Astrocyte (in vitro differentiated cells and primary cell): Measurements from ENCODE around the gene FNDC5. TPM values are rescaled to one million over a fixed set of nuclear protein-coding genes. Genes with fewer than 3 reads are reported as not detected.

ENCODE experiments used
- DNase-seq: peaks from one replicate; pipeline ENCODE4 v3.0.0-alpha.2; 2010; ENCODE audit warnings: low read depth
- FAIRE-seq: peaks from 2 replicates; lab custom pipeline; 2011; peaks lifted over from hg19 to GRCh38; lab: Jason Lieb, UNC
- H2AFZ ChIP-seq: 2 replicates; pipeline ENCODE4 v1.6.0; 2012; ENCODE audit warnings: low read depth, low read length, inconsistent platforms
- H3K27ac ChIP-seq: 2 replicates; pipeline ENCODE4 v1.5.1; 2011; ENCODE audit warnings: low read depth, low read length, inconsistent platforms
- H3K27me3 ChIP-seq: 2 replicates; pipeline ENCODE4 v1.6.0; 2011; ENCODE audit warnings: low read length, inconsistent platforms; ENCODE audit not compliant: insufficient read depth
- H3K36me3 ChIP-seq: 2 replicates; pipeline ENCODE4 v1.5.1; 2011; ENCODE audit warnings: low read length, inconsistent platforms; ENCODE audit not compliant: insufficient read depth
- H3K4me1 ChIP-seq: 2 replicates; pipeline ENCODE4 v1.5.1; 2011; ENCODE audit warnings: low read length, inconsistent platforms; ENCODE audit not compliant: insufficient read depth
- H3K4me2 ChIP-seq: 2 replicates; pipeline ENCODE4 v1.6.0; 2012; ENCODE audit warnings: low read length, inconsistent platforms
- H3K4me3 ChIP-seq: 2 replicates; pipeline ENCODE4 v1.5.1; 2011; ENCODE audit warnings: low read depth, mild to moderate bottlenecking, low read length, inconsistent platforms; ENCODE audit not compliant: insufficient read depth
- H3K79me2 ChIP-seq: 2 replicates; pipeline ENCODE4 v1.6.0; 2012; ENCODE audit warnings: mild to moderate bottlenecking, low read length, inconsistent platforms; ENCODE audit not compliant: insufficient read depth
- H3K9ac ChIP-seq: 2 replicates; pipeline ENCODE4 v1.6.0; 2012; ENCODE audit warnings: mild to moderate bottlenecking, low read length, inconsistent platforms
- H3K9me3 ChIP-seq: 2 replicates; pipeline ENCODE4 v1.5.1; 2012; ENCODE audit warnings: low read depth, mild to moderate bottlenecking, low read length, inconsistent platforms; ENCODE audit not compliant: insufficient read depth
- H4K20me1 ChIP-seq: 2 replicates; pipeline ENCODE4 v1.6.0; 2012; ENCODE audit warnings: low read length, inconsistent platforms; ENCODE audit not compliant: insufficient read depth
- H3K27ac Mint-ChIP-seq: one replicate; pipeline ENCODE4 v1.8.0; 2021; ENCODE audit warnings: mild to moderate bottlenecking, mixed read lengths; ENCODE audit not compliant: unreplicated experiment
- H3K27me3 Mint-ChIP-seq: one replicate; pipeline ENCODE4 v1.8.0; 2021; ENCODE audit warnings: low read depth, mixed read lengths; ENCODE audit not compliant: unreplicated experiment
- H3K36me3 Mint-ChIP-seq: one replicate; pipeline ENCODE4 v1.8.0; 2021; ENCODE audit warnings: low read depth, mixed read lengths; ENCODE audit not compliant: unreplicated experiment
- H3K4me1 Mint-ChIP-seq: one replicate; pipeline ENCODE4 v1.8.0; 2021; ENCODE audit warnings: low read depth, mixed read lengths; ENCODE audit not compliant: unreplicated experiment
- H3K4me3 Mint-ChIP-seq: one replicate; pipeline ENCODE4 v1.8.0; 2021; ENCODE audit warnings: mild to moderate bottlenecking, moderate library complexity, mixed read lengths; ENCODE audit not compliant: unreplicated experiment
- H3K9me3 Mint-ChIP-seq: one replicate; pipeline ENCODE4 v1.8.0; 2021; ENCODE audit warnings: mild to moderate bottlenecking, mixed read lengths; ENCODE audit not compliant: unreplicated experiment
- EZH2 ChIP-seq: IDR thresholded peaks from 2 replicates; pipeline ENCODE4 v1.6.1; 2012; ENCODE audit warnings: mild to moderate bottlenecking, low read length, inconsistent platforms; ENCODE audit not compliant: insufficient read depth
- total RNA-seq: library from RNA; stranded (reverse); gene quantifications from 2 replicates; pipeline ENCODE4 v1.2.1, GENCODE V29; 2021
- TF ChIP-seq, protein P1 (sequence below): IDR thresholded peaks from 2 replicates; pipeline ENCODE4 v1.5.1; 2011; ENCODE audit warnings: low read depth, mild to moderate bottlenecking, inconsistent platforms, low read length, moderate library complexity; ENCODE audit not compliant: insufficient read depth

The FNDC5 gene
- total RNA-seq, 1 donor from 2014 or later = 0.39 TPM

DNA sequence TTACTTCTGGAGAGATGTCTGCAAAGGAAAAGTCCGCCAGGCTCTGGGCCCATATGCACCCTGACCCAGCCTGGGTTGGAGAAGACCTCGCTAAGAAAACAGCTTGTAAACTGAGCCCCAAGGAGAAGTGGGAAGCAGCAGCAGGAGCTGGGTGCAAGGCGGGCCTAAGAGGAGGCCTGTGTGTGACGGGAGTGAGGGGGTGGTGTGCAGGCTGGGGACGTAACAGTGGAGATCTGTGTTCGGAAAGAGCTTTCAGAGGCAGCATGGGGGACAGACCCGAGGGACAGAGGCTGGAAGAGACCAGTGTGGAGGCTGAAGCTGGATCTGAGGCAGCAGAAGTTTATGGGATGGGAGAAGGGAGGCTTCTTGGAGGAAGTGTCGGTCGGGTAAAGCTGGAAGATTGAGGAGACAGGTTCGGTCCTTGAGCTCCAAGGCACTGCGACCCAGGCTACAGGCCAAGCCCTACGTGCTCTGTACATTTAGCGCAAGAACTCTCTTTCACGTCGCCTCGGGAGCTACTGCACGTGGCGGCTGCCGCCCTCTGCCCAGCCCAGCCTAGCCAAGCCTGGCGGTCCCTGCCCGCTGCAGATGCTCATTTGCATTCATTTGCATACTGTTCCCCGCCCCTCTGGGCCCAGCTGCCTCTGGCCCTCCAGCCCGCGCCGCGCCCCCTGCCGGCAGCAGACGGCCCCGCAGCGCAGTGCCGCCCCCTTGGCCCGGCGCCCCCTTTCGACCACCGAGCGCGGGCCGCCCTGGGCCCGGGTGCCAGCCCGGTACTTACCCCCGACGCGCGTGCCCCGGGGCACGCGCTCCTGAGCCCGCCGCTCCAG is 21.9 kb upstream of the FNDC5 start:
- Histone ChIP-seq H3K9me3 (no peaks in the 10 kb centered on the region), H3K27me3 (peaks cover 27% of the 10 kb centered on the region), H3K4me3 (peak overlapping the region; percentile 42), H3K9ac (peak overlapping the region; percentile 27), H3K4me1 (no peaks in the 10 kb centered on the region), H3K27ac (no peak overlapping the region), H3K4me2 (peak overlapping the region; percentile 88), H3K79me2 (no peaks in the 10 kb centered on the region), H2AFZ (peak overlapping the region; percentile 73), H3K36me3 (no peaks in the 10 kb centered on the region), H4K20me1 (no peaks in the 10 kb centered on the region)
- FAIRE-seq (no peak), DNase-seq (no peak)
- Mint-ChIP-seq H3K4me3 (peak overlapping the region; percentile 45), H3K27me3 (peaks cover 78% of the 10 kb centered on the region), H3K27ac (no peak overlapping the region), H3K4me1 (peaks cover 4% of the 10 kb centered on the region), H3K36me3 (peaks cover 7% of the 10 kb centered on the region), H3K9me3 (no peaks in the 10 kb centered on the region)
- TF ChIP-seq EZH2 = no peak
- TF ChIP-seq, protein P1, sequence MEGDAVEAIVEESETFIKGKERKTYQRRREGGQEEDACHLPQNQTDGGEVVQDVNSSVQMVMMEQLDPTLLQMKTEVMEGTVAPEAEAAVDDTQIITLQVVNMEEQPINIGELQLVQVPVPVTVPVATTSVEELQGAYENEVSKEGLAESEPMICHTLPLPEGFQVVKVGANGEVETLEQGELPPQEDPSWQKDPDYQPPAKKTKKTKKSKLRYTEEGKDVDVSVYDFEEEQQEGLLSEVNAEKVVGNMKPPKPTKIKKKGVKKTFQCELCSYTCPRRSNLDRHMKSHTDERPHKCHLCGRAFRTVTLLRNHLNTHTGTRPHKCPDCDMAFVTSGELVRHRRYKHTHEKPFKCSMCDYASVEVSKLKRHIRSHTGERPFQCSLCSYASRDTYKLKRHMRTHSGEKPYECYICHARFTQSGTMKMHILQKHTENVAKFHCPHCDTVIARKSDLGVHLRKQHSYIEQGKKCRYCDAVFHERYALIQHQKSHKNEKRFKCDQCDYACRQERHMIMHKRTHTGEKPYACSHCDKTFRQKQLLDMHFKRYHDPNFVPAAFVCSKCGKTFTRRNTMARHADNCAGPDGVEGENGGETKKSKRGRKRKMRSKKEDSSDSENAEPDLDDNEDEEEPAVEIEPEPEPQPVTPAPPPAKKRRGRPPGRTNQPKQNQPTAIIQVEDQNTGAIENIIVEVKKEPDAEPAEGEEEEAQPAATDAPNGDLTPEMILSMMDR = peak; percentile 13

DNA sequence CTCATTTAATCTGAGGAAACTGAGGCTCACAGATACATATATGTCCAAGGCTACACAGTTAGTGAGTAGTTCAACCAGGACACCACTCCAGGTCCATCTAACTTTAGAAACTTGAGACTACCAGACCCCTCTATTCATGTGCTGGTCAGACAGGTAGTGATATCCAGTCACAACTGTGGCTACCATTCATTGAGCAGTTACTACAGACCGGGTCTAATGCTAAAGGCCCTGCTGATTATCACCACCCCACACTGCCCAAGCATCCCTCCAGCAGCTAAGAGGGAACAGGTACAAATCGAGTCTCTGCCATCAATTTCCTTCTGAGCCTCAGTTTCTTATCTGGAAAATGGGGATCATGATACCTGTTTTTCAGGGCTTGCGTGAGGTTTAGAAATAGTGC is 20.9 kb upstream of the FNDC5 start:
- H3K27me3 ChIP-seq = peaks cover 32% of the 10 kb centered on the region
- no peak for TF ChIP-seq EZH2
- TF ChIP-seq, protein P1 = no peak
- no peak overlapping the region for H3K27ac Mint-ChIP-seq
- H3K4me2 ChIP-seq = no peak overlapping the region
- no peaks in the 10 kb centered on the region for H3K9me3 ChIP-seq
- peaks cover 76% of the 10 kb centered on the region for H3K27me3 Mint-ChIP-seq
- no peak overlapping the region for H2AFZ ChIP-seq
- no peaks in the 10 kb centered on the region for H3K9me3 Mint-ChIP-seq
- no peaks in the 10 kb centered on the region for H3K4me1 ChIP-seq
- DNase-seq (no peak), FAIRE-seq (no peak)
- no peaks in the 10 kb centered on the region for H3K79me2 ChIP-seq
- peaks cover 7% of the 10 kb centered on the region for H3K36me3 Mint-ChIP-seq
- no peak overlapping the region for H3K27ac ChIP-seq
- H3K4me1 Mint-ChIP-seq = peaks cover 4% of the 10 kb centered on the region
- no peak overlapping the region for H3K9ac ChIP-seq
- H3K4me3 Mint-ChIP-seq = no peak overlapping the region
- no peaks in the 10 kb centered on the region for H4K20me1 ChIP-seq
- no peaks in the 10 kb centered on the region for H3K36me3 ChIP-seq
- no peak overlapping the region for H3K4me3 ChIP-seq

DNA sequence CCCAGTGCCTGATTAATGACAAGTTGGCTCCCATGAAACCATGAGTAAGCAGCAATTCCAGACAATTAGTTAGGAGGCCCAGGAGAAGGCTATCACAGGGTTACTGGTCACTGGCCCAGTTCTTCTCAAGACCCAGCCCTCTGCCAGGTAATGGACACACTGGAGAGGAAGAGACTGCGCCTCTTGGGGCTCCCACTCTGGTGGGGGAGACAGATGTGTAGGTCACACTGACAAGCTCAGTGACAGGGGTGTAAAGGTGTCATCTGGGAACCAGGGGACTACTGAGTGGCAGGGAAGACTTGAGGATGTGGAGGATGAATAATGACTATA is 20.5 kb upstream of the FNDC5 start:
- peaks cover 73% of the 10 kb centered on the region for H3K27me3 Mint-ChIP-seq

More for the DNA sequence above, 20.5 kb upstream of the FNDC5 start:
- Histone ChIP-seq H3K27ac (no peak overlapping the region), H3K27me3 (peaks cover 32% of the 10 kb centered on the region), H2AFZ (no peak overlapping the region), H3K79me2 (no peaks in the 10 kb centered on the region), H3K9ac (no peak overlapping the region), H3K4me3 (no peak overlapping the region), H3K4me1 (no peaks in the 10 kb centered on the region), H3K36me3 (no peaks in the 10 kb centered on the region), H4K20me1 (no peaks in the 10 kb centered on the region), H3K9me3 (no peaks in the 10 kb centered on the region), H3K4me2 (no peak overlapping the region)
- H3K4me1 Mint-ChIP-seq = peaks cover 4% of the 10 kb centered on the region
- no peak overlapping the region for H3K27ac Mint-ChIP-seq
- no peak for FAIRE-seq
- no peak for TF ChIP-seq EZH2
- TF ChIP-seq, protein P1 = no peak
- peaks cover 7% of the 10 kb centered on the region for H3K36me3 Mint-ChIP-seq
- no peak overlapping the region for H3K4me3 Mint-ChIP-seq
- peak; percentile 18 for DNase-seq
- H3K9me3 Mint-ChIP-seq = no peaks in the 10 kb centered on the region
